Ovary (tissue), 9 donors: ENCODE data around the gene ASB13. TPM values are rescaled to one million over a fixed set of nuclear protein-coding genes. Genes with fewer than 3 reads are reported as not detected.
A peak's percentile ranks its signal among the peaks of the same experiment; 100 is the strongest.

Source experiments
- DNase-seq, 5 donors: peaks; one replicate each; pipeline ENCODE4 v3.0.0-alpha.2; 2019 to 2020
- H3K27ac ChIP-seq, 2 donors: fragments of 200-600 bp; one replicate each; pipeline versions ENCODE4 v1.5.1 to v1.8.0; 2019 to 2022
- H3K27me3 ChIP-seq: fragments of 200-600 bp; one replicate; pipeline ENCODE4 v1.8.0; 2022
- H3K36me3 ChIP-seq: fragments of 200-600 bp; sonication (generic); one replicate; pipeline ENCODE4 v1.5.1; 2019
- H3K4me1 ChIP-seq: one replicate; pipeline ENCODE4 v1.8.1; 2013; ENCODE audit warnings: mild to moderate bottlenecking, moderate library complexity; ENCODE audit not compliant: insufficient read depth
- H3K4me3 ChIP-seq: fragments of 200-600 bp; sonication (generic); one replicate; pipeline ENCODE4 v1.5.1; 2017
- H3K9me3 ChIP-seq, 2 donors: fragments of 200-600 bp in 1 of 2; sonication (generic) in 1 of 2; one replicate each; pipeline versions ENCODE4 v1.5.1 to v1.8.1; 2013 to 2019; ENCODE audit warnings: mild to moderate bottlenecking in 1 of 2, moderate library complexity in 1 of 2
- CTCF ChIP-seq, 3 donors: fragments of 450-650 bp in 2 of 3; fragments of 200-600 bp in 1 of 3; IDR thresholded peaks; one replicate each; pipeline versions ENCODE4 v1.5.1 to v1.8.0; 2016 to 2022; ENCODE audit warnings: antibody characterized with exemption in 3 of 3, mild to moderate bottlenecking in 1 of 3
- EP300 ChIP-seq: sonication (generic); formaldehyde crosslinking; IDR thresholded peaks from one replicate; pipeline ENCODE4 v1.6.1; 2017; ENCODE audit warnings: antibody characterized with exemption
- POLR2A ChIP-seq: fragments of 450-650 bp; IDR thresholded peaks from one replicate; pipeline ENCODE4 v1.6.1; 2017; ENCODE audit warnings: antibody characterized with exemption, mild to moderate bottlenecking, moderate library complexity
- WGBS, 3 donors: extraction: QIAGEN DNeasy Blood & Tissue Kit in 1 of 3; methylation state at CpG; one replicate each; pipeline versions ENCODE4 v1.1.5 to v1.1.7; 2013 to 2017; 5-methylcytosine and 5-hydroxymethylcytosine counted together
- intact Hi-C, 4 donors: fragments of 100-400 bp; cut with DNase I; formaldehyde crosslinking; loops; one replicate each; pipeline versions ENCODE4 v1.11.0 to v1.15.1; 2022 to 2023
- polyA plus RNA-seq, 2 donors: library from polyadenylated mRNA; stranded (reverse); fragments of 200-250 nt in 1 of 2; fragments of 350-450 nt in 1 of 2; fragmentation: Illumina TruSeq in 1 of 2; extraction: RNeasy Lipid Tissue Mini Kit (QIAGEN cat#74804) in 1 of 2; gene quantifications; one replicate each; pipeline ENCODE4 v1.2.3, GENCODE V29; 2013 to 2014
- total RNA-seq, 7 donors: library from RNA; depleted of rRNA in 2 of 7; stranded (reverse); fragments of >200 nt in 2 of 7; fragmentation: NEBNext Ultra II Directional in 3 of 7; extraction: Animal tissue kit (Norgen Biotek cat#: 25700) in 3 of 7; gene quantifications; one replicate each; pipeline versions ENCODE4 v1.1.0 to v1.2.4, GENCODE V29; 2016 to 2023
- donor health status: DM: no; HTN: no; CAD: no; lungs with moderate emphysema.
- donor health status: DM: no; HTN: no; CAD: no.
- donor health status: Bipolar disorder and iron deficiency.
- donor health status: DM: yes; HTN: yes; CAD: no.
- donor health status: DM: no; HTN: no; CAD: no.
- donor health status: DM: yes; HTN: yes; CAD: no.

Gene ASB13
- total and polyA plus RNA-seq, 9 donors: 15.0 to 45.6 (median 23.2) TPM

- H3K27ac ChIP-seq: peak overlapping the region in 1 of 2 donors; percentile 56
- no peaks in the 10 kb centered on the region for H3K36me3 ChIP-seq
- no peak for DNase-seq
- TF ChIP-seq EP300: no peak
- TF ChIP-seq POLR2A: no peak
- TF ChIP-seq CTCF (IDR thresholded peaks at IDR 0.05): no peak
- intact Hi-C loops: no loop called here
- WGBS, 3 donors: 34 to 59% (median 50%) methylated on average over 4 of the region's 4 CpGs
- H3K27me3 ChIP-seq: no peaks in the 10 kb centered on the region
- no peak overlapping the region for H3K4me3 ChIP-seq
- peaks cover 27% of the 10 kb centered on the region for H3K4me1 ChIP-seq
- no peaks in the 10 kb centered on the region for H3K9me3 ChIP-seq
Observed at GRCh38 chr10:5614155-5614721, 52.2 kb downstream of the ASB13 start.

- peak overlapping the region in 1 of 2 donors; percentile 56 for H3K27ac ChIP-seq
- no peak overlapping the region for H3K4me3 ChIP-seq
- 64 to 79% (median 73%) methylated on average over 13 of the region's 13 CpGs for WGBS, 3 donors
- TF ChIP-seq EP300 (no peak), CTCF (IDR thresholded peaks at IDR 0.05) (no peak), POLR2A (no peak)
- DNase-seq: no peak
- peaks cover 24% of the 10 kb centered on the region for H3K4me1 ChIP-seq
- H3K27me3 ChIP-seq: no peaks in the 10 kb centered on the region
- intact Hi-C loops: no loop called here
- H3K9me3 ChIP-seq: no peaks in the 10 kb centered on the region
- no peaks in the 10 kb centered on the region for H3K36me3 ChIP-seq
Observed at GRCh38 chr10:5613481-5614154, 52.8 kb downstream of the ASB13 start.

GRCh38 chr10:5611899-5612680 is 54.3 kb downstream of the ASB13 start:
- TF ChIP-seq POLR2A: no peak
- no peak for TF ChIP-seq EP300
- TF ChIP-seq CTCF (IDR thresholded peaks at IDR 0.05): no peak
- WGBS, 3 donors: 92 to 96% (median 95%) methylated on average over 15 of the region's 15 CpGs

GRCh38 chr10:5609952-5610616 is 56.3 kb downstream of the ASB13 start:
- no peak overlapping the region for H3K4me3 ChIP-seq

More at GRCh38 chr10:5611899-5612680, 54.3 kb downstream of the ASB13 start:
- Histone ChIP-seq H3K4me3 (no peak overlapping the region), H3K27me3 (no peaks in the 10 kb centered on the region), H3K9me3 (no peaks in the 10 kb centered on the region), H3K36me3 (no peaks in the 10 kb centered on the region), H3K27ac (no peak overlapping the region), H3K4me1 (peaks cover 24% of the 10 kb centered on the region)
- intact Hi-C loops: no loop called here
- no peak for DNase-seq

More at GRCh38 chr10:5609952-5610616, 56.3 kb downstream of the ASB13 start:
- intact Hi-C loops: no loop called here
- H3K27me3 ChIP-seq: no peaks in the 10 kb centered on the region
- TF ChIP-seq POLR2A (no peak), CTCF (IDR thresholded peaks at IDR 0.05) (no peak), EP300 (no peak)
- WGBS, 3 donors: 66 to 91% (median 81%) methylated on average over 11 of the region's 11 CpGs
- peaks cover 14% of the 10 kb centered on the region for H3K4me1 ChIP-seq
- DNase-seq: no peak
- no peaks in the 10 kb centered on the region for H3K36me3 ChIP-seq
- no peak overlapping the region for H3K27ac ChIP-seq
- H3K9me3 ChIP-seq: no peaks in the 10 kb centered on the region
